ENCODE results near the gene ERICH6.

Gene ERICH6

DNA sequence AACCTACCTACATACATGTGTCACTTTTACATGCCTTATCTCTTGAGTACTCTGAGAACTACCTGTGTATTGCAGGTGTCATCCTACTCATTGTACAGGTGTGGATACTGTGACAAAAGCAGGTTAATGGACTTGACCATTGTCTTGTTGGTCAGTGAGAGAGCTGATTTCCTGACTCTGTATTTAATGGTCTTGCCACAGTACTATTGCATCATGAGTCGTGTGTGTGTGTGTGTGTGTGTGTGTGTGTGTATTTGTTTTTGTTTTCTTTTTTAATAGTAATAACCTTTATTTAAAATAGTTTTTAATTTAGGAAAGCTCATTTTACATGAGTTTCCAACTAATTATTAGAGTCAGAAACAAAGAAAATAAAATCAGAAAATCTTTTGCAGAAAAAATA is 92.9 kb downstream of the ERICH6 start:
- Histone ChIP-seq H4K8ac (ENCODE audit: low read length) (no peak overlapping the region), H3K27ac (ENCODE audit: low read length, poor library complexity, severe bottlenecking) (no peak overlapping the region), H3K79me1 (replicated peaks; ENCODE audit: low read length, poor library complexity, severe bottlenecking) (peaks cover 2% of the 10 kb centered on the region), H3K23ac (ENCODE audit: low read length in 2 of 2) (no peak overlapping the region), H3K4me3 (ENCODE audit: insufficient read depth in 1 of 2, low read depth in 1 of 2, low read length in 2 of 2) (no peak overlapping the region), H3K14ac (ENCODE audit: low read length in 2 of 2) (no peak overlapping the region), H3K4me2 (ENCODE audit: low read length, poor library complexity, severe bottlenecking) (no peak overlapping the region), H4K91ac (ENCODE audit: low read length) (no peak overlapping the region), H3K9ac (ENCODE audit: low read length) (no peak overlapping the region), H2BK12ac (ENCODE audit: low read length in 2 of 2) (no peak overlapping the region), H3K9me3 (ENCODE audit: control insufficient read depth, low read length) (no peaks in the 10 kb centered on the region), H2BK5ac (ENCODE audit: low read depth, low read length, poor library complexity, severe bottlenecking) (no peak overlapping the region), H3K18ac (ENCODE audit: low read depth in 1 of 2, low read length in 2 of 2) (no peak overlapping the region), H2BK15ac (ENCODE audit: low read depth, poor library complexity, severe bottlenecking) (no peak overlapping the region), H2BK120ac (ENCODE audit: low read depth, low read length) (no peak overlapping the region), H3K4me1 (ENCODE audit: control insufficient read depth, insufficient read depth, low read depth, low read length) (no peaks in the 10 kb centered on the region), H3K36me3 (ENCODE audit: control insufficient read depth in 1 of 2, insufficient read depth in 2 of 2, low read depth in 1 of 2, low read length in 2 of 2) (peaks cover 9 to 29% of the 10 kb centered on the region in 2 experiments), H2AFZ (ENCODE audit: low read depth, low read length) (no peak overlapping the region), H3K4ac (ENCODE audit: low read depth in 1 of 2, low read length in 2 of 2) (no peak overlapping the region), H2AK5ac (ENCODE audit: low read length, severe bottlenecking) (no peak overlapping the region), H3K27me3 (ENCODE audit: control insufficient read depth in 1 of 2, insufficient read depth in 1 of 2, low read length in 2 of 2) (no peaks in the 10 kb centered on the region)
- WGBS = no CpG with 5 or more reads among the region's 1 CpG
- DNase-seq = peak; percentile 55

DNA sequence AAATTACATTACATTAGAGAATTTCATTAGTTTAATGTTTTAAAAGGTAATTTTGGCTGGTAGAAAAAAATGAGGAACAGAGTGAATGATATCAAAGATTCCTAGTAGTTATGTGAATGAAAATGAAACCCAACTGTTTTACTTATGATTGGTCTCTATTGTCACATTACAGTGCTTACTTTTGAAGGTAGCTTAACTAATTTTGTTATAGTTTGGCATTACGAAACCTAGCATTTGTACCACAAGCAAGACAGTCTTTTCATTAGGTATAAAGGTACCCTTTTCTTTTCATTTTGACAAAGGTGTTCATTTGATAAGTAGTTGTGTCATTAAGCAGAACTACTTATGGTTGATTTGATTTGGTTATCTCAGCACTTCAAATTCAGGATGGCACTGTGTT is 93.7 kb downstream of the ERICH6 start:
- H2AK5ac ChIP-seq (ENCODE audit: low read length, severe bottlenecking) = no peak overlapping the region
- no peak overlapping the region for H4K8ac ChIP-seq (ENCODE audit: low read length)
- H2BK5ac ChIP-seq (ENCODE audit: low read depth, low read length, poor library complexity, severe bottlenecking) = no peak overlapping the region
- H3K9me3 ChIP-seq (ENCODE audit: control insufficient read depth, low read length) = no peaks in the 10 kb centered on the region
- H2AFZ ChIP-seq (ENCODE audit: low read depth, low read length) = no peak overlapping the region
- peaks cover 2% of the 10 kb centered on the region for H3K79me1 ChIP-seq (replicated peaks; ENCODE audit: low read length, poor library complexity, severe bottlenecking)
- no peak overlapping the region for H3K4me3 ChIP-seq (ENCODE audit: insufficient read depth in 1 of 2, low read depth in 1 of 2, low read length in 2 of 2)
- no peaks in the 10 kb centered on the region for H3K27me3 ChIP-seq (ENCODE audit: control insufficient read depth in 1 of 2, insufficient read depth in 1 of 2, low read length in 2 of 2)
- H3K27ac ChIP-seq (ENCODE audit: low read length, poor library complexity, severe bottlenecking) = no peak overlapping the region
- no peak overlapping the region for H3K18ac ChIP-seq (ENCODE audit: low read depth in 1 of 2, low read length in 2 of 2)
- no CpG with 5 or more reads among the region's 1 CpG for WGBS
- H3K14ac ChIP-seq (ENCODE audit: low read length in 2 of 2) = no peak overlapping the region
- DNase-seq = no peak
- H4K91ac ChIP-seq (ENCODE audit: low read length) = no peak overlapping the region
- no peak overlapping the region for H3K4ac ChIP-seq (ENCODE audit: low read depth in 1 of 2, low read length in 2 of 2)
- H3K4me2 ChIP-seq (ENCODE audit: low read length, poor library complexity, severe bottlenecking) = no peak overlapping the region
- no peak overlapping the region for H2BK12ac ChIP-seq (ENCODE audit: low read length in 2 of 2)
- H3K23ac ChIP-seq (ENCODE audit: low read length in 2 of 2) = no peak overlapping the region
- H3K9ac ChIP-seq (ENCODE audit: low read length) = no peak overlapping the region
- no peaks in the 10 kb centered on the region for H3K4me1 ChIP-seq (ENCODE audit: control insufficient read depth, insufficient read depth, low read depth, low read length)
- H2BK15ac ChIP-seq (ENCODE audit: low read depth, poor library complexity, severe bottlenecking) = no peak overlapping the region
- no peak overlapping the region for H2BK120ac ChIP-seq (ENCODE audit: low read depth, low read length)
- H3K36me3 ChIP-seq (ENCODE audit: control insufficient read depth in 1 of 2, insufficient read depth in 2 of 2, low read depth in 1 of 2, low read length in 2 of 2) = peaks cover 9 to 29% of the 10 kb centered on the region in 2 experiments
